HL-60 (cell line): ENCODE measurements around the gene LDLR.

ENCODE experiments used
- TF ChIP-seq, protein P1 (sequence below): IDR thresholded peaks from 2 replicates; pipeline ENCODE4 v1.6.1; 2012; ENCODE audit warnings: low read depth; ENCODE audit not compliant: insufficient replicate concordance
- TF ChIP-seq, protein P2 (sequence below): IDR thresholded peaks from one replicate; pipeline ENCODE4 v1.5.1; 2011; ENCODE audit warnings: low read length, control low read depth, inconsistent platforms; ENCODE audit not compliant: insufficient read depth

DNA sequence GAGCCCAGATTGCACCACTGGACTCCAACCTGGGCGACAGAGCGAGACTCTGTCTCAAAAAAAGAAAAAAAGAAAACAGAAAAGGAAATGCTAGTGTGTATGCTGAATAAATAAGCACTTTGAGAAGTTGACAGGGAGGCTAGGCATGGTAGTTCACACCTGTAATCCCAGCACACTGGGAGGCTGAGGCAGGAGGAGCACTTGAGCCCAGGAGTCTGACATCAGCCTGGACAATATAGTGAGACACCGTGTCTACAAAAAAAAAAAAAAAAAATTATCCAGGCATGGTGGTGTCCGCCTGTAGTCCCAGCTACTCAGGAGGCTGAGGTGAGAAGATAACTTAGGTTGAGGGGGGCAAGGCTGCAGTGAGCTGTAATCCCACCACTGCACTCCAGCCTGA, 19.1 kb upstream of the LDLR start:
- TF ChIP-seq, protein P1, sequence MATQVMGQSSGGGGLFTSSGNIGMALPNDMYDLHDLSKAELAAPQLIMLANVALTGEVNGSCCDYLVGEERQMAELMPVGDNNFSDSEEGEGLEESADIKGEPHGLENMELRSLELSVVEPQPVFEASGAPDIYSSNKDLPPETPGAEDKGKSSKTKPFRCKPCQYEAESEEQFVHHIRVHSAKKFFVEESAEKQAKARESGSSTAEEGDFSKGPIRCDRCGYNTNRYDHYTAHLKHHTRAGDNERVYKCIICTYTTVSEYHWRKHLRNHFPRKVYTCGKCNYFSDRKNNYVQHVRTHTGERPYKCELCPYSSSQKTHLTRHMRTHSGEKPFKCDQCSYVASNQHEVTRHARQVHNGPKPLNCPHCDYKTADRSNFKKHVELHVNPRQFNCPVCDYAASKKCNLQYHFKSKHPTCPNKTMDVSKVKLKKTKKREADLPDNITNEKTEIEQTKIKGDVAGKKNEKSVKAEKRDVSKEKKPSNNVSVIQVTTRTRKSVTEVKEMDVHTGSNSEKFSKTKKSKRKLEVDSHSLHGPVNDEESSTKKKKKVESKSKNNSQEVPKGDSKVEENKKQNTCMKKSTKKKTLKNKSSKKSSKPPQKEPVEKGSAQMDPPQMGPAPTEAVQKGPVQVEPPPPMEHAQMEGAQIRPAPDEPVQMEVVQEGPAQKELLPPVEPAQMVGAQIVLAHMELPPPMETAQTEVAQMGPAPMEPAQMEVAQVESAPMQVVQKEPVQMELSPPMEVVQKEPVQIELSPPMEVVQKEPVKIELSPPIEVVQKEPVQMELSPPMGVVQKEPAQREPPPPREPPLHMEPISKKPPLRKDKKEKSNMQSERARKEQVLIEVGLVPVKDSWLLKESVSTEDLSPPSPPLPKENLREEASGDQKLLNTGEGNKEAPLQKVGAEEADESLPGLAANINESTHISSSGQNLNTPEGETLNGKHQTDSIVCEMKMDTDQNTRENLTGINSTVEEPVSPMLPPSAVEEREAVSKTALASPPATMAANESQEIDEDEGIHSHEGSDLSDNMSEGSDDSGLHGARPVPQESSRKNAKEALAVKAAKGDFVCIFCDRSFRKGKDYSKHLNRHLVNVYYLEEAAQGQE = no peak
- TF ChIP-seq, protein P2, sequence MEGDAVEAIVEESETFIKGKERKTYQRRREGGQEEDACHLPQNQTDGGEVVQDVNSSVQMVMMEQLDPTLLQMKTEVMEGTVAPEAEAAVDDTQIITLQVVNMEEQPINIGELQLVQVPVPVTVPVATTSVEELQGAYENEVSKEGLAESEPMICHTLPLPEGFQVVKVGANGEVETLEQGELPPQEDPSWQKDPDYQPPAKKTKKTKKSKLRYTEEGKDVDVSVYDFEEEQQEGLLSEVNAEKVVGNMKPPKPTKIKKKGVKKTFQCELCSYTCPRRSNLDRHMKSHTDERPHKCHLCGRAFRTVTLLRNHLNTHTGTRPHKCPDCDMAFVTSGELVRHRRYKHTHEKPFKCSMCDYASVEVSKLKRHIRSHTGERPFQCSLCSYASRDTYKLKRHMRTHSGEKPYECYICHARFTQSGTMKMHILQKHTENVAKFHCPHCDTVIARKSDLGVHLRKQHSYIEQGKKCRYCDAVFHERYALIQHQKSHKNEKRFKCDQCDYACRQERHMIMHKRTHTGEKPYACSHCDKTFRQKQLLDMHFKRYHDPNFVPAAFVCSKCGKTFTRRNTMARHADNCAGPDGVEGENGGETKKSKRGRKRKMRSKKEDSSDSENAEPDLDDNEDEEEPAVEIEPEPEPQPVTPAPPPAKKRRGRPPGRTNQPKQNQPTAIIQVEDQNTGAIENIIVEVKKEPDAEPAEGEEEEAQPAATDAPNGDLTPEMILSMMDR = no peak
